ENCODE data around the gene TUBAL3. TPM values are rescaled to one million over a fixed set of nuclear protein-coding genes. Genes with fewer than 3 reads are reported as not detected.

The TUBAL3 gene
- total RNA-seq, 1 donor from 2014 or later: not detected

- intact Hi-C loops (cut with DNase I): no loop called here
- no peaks in the 10 kb centered on the region for H3K4me1 ChIP-seq
- H3K4me3 ChIP-seq: no peak within 1 kb of the TSS
- no peaks in the 10 kb centered on the region for H3K27me3 ChIP-seq
- H3K9me3 ChIP-seq: no peaks in the 10 kb centered on the region
- no peak within 1 kb of the TSS for H3K27ac ChIP-seq
- TF ChIP-seq CTCF (IDR thresholded peaks at IDR 0.05): no peak
- no peaks in the 10 kb centered on the region for H3K36me3 ChIP-seq
- DNase-seq (ENCODE audit: low spot score in 2 of 2): no peak
Measured at GRCh38 chr10:5364890-5365338, 39.7 kb downstream of the TUBAL3 start, which contains the start of gene UCN3. Gene UCN3, plus strand, starts transcription at chr10:5364966. Its CDS starts 8,755 bp downstream, at chr10:5373721.

- H3K27ac ChIP-seq: no peak overlapping the region
- H3K4me1 ChIP-seq: no peaks in the 10 kb centered on the region
- no peaks in the 10 kb centered on the region for H3K9me3 ChIP-seq
- no peaks in the 10 kb centered on the region for H3K27me3 ChIP-seq
- intact Hi-C loops (cut with DNase I): no loop called here
- no peak overlapping the region for H3K4me3 ChIP-seq
- H3K36me3 ChIP-seq: no peaks in the 10 kb centered on the region
- no peak for DNase-seq (ENCODE audit: low spot score in 2 of 2)
- TF ChIP-seq CTCF (IDR thresholded peaks at IDR 0.05): no peak
Measured at GRCh38 chr10:5364374-5364773, 40.3 kb downstream of the TUBAL3 start.

GRCh38 chr10:5362873-5363272 is 41.8 kb downstream of the TUBAL3 start:
- Histone ChIP-seq H3K4me1 (no peaks in the 10 kb centered on the region), H3K36me3 (no peaks in the 10 kb centered on the region), H3K9me3 (no peaks in the 10 kb centered on the region), H3K27ac (no peak overlapping the region), H3K4me3 (no peak overlapping the region), H3K27me3 (no peaks in the 10 kb centered on the region)
- intact Hi-C loops (cut with DNase I): no loop called here
- no peak for TF ChIP-seq CTCF (IDR thresholded peaks at IDR 0.05)
- no peak for DNase-seq (ENCODE audit: low spot score in 2 of 2)

- no peaks in the 10 kb centered on the region for H3K36me3 ChIP-seq
- no peak overlapping the region for H3K4me3 ChIP-seq
- H3K4me1 ChIP-seq: no peaks in the 10 kb centered on the region
- no peaks in the 10 kb centered on the region for H3K27me3 ChIP-seq
- intact Hi-C loops (cut with DNase I): no loop called here
- no peaks in the 10 kb centered on the region for H3K9me3 ChIP-seq
- no peak overlapping the region for H3K27ac ChIP-seq
- no peak for DNase-seq (ENCODE audit: low spot score in 2 of 2)
- no peak for TF ChIP-seq CTCF (IDR thresholded peaks at IDR 0.05)
Measured at GRCh38 chr10:5361966-5362365, 42.7 kb downstream of the TUBAL3 start.

- Histone ChIP-seq H3K27me3 (no peaks in the 10 kb centered on the region), H3K9me3 (no peaks in the 10 kb centered on the region), H3K4me1 (no peaks in the 10 kb centered on the region), H3K27ac (no peak overlapping the region), H3K36me3 (no peaks in the 10 kb centered on the region), H3K4me3 (no peak overlapping the region)
- intact Hi-C loops (cut with DNase I): no loop called here
- no peak for TF ChIP-seq CTCF (IDR thresholded peaks at IDR 0.05)
- DNase-seq (ENCODE audit: low spot score in 2 of 2): no peak
Measured at GRCh38 chr10:5360318-5360915, 44.2 kb downstream of the TUBAL3 start.
